Smooth muscle cell (in vitro differentiated cells): ENCODE measurements around the gene PCDHB11. TPM values are rescaled to one million over a fixed set of nuclear protein-coding genes. Genes with fewer than 3 reads are reported as not detected.
A peak's percentile ranks its signal among the peaks of the same experiment; 100 is the strongest.
"Not testable (repeated sequence)": the region's sequence is repeated elsewhere in the genome, so short reads cannot be mapped to it uniquely, and the experiment has no call there.

Experiments used
- DNase-seq: peaks from one replicate; lab custom pipeline; 2025; ENCODE audit not compliant: unreplicated experiment; lab: John Stamatoyannopoulos, UW
- H2AFZ ChIP-seq: fragments of 200-600 bp; sonication (generic); 2 replicates; pipeline ENCODE4 v1.6.0; 2016; ENCODE audit warnings: antibody characterized with exemption, low read depth, mild to moderate bottlenecking
- H3F3A ChIP-seq: fragments of 200-600 bp; sonication (generic); 2 replicates; pipeline ENCODE4 v1.6.0; 2017; ENCODE audit warnings: antibody characterized with exemption, low read depth
- H3K27ac ChIP-seq: fragments of 200-600 bp; sonication (generic); 2 replicates; pipeline ENCODE4 v1.5.1; 2016; ENCODE audit warnings: low read depth, mild to moderate bottlenecking
- H3K27me3 ChIP-seq: fragments of 200-600 bp; sonication (generic); 2 replicates; pipeline ENCODE4 v1.6.1; 2016; ENCODE audit warnings: low read depth, mild to moderate bottlenecking
- H3K36me3 ChIP-seq: fragments of 200-600 bp; sonication (generic); 2 replicates; pipeline ENCODE4 v1.5.1; 2016; ENCODE audit warnings: low read depth
- H3K4me1 ChIP-seq: fragments of 200-600 bp; sonication (generic); 2 replicates; pipeline ENCODE4 v1.5.1; 2016; ENCODE audit warnings: low read depth
- H3K4me2 ChIP-seq: fragments of 200-600 bp; sonication (generic); 2 replicates; pipeline ENCODE4 v1.6.0; 2016; ENCODE audit warnings: mild to moderate bottlenecking
- H3K4me3 ChIP-seq: fragments of 200-600 bp; sonication (generic); 2 replicates; pipeline ENCODE4 v1.5.1; 2016; ENCODE audit warnings: mild to moderate bottlenecking
- H3K79me2 ChIP-seq: fragments of 200-600 bp; sonication (generic); 2 replicates; pipeline ENCODE4 v1.6.0; 2016; ENCODE audit warnings: low read depth, mild to moderate bottlenecking
- H3K9ac ChIP-seq: fragments of 200-600 bp; sonication (generic); 2 replicates; pipeline ENCODE4 v1.6.0; 2016; ENCODE audit warnings: low read depth
- H3K9me3 ChIP-seq: fragments of 200-600 bp; sonication (generic); replicated peaks from 2 replicates; pipeline ENCODE4 v1.5.1; 2016; ENCODE audit warnings: low read depth
- H4K20me1 ChIP-seq: fragments of 200-600 bp; sonication (generic); 2 replicates; pipeline ENCODE4 v1.6.0; 2016; ENCODE audit warnings: low read depth
- WGBS: methylation state at CpG from one replicate; pipeline ENCODE4 v1.1.7; 2016; ENCODE audit warnings: low lambda C conversion rate; 5-methylcytosine and 5-hydroxymethylcytosine counted together
- polyA plus RNA-seq: library from polyadenylated mRNA; unstranded; fragments of >200 nt; fragmentation: Nextera tagmentation; extraction: Ambion mirVana; gene quantifications from 2 replicates; pipeline ENCODE4 v1.2.1, GENCODE V29; 2016
- total RNA-seq: library from RNA; depleted of rRNA; stranded (reverse); fragments of >200 nt; gene quantifications from 2 replicates; pipeline ENCODE4 v1.2.3, GENCODE V29; 2014
- TF ChIP-seq, protein P1 (sequence below): fragments of 200-600 bp; sonication (generic); IDR thresholded peaks from 2 replicates; pipeline ENCODE4 v1.5.1; 2017; ENCODE audit warnings: borderline replicate concordance, mild to moderate bottlenecking, antibody characterized with exemption; ENCODE audit not compliant: insufficient read depth, poor library complexity, severe bottlenecking

PCDHB11 gene
- total and polyA plus RNA-seq, 2 experiments from 2014 or later, result 1.7 to 1.8 TPM

DNA sequence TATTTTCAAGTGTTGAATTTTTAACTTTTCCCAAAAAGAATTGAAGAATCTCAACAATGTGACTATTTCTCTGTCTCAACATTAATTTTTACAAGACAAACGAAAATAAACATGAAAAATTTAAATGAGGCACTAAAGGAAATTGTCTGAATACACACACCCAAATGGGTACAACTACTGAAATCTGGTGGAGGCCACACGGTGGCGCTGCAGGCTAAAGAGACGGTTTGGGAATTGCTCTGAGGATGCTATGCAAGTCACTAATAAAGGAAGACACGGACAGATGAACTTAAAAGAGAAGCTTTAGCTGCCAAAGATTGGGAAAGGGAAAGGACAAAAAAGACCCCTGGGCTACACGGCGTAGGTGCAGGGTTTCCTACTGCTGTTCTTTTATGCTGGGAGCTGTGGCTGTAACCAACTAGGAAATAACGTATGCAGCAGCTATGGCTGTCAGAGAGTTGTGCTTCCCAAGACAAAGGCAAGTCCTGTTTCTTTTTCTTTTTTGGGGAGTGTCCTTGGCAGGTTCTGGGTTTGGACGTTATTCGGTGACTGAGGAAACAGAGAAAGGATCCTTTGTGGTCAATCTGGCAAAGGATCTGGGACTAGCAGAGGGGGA lies 7.2 kb upstream of the PCDHB11 start, which contains the start of gene PCDHB10:
TSS of gene PCDHB10 (plus strand) at position 244 of the 616 bp plus-strand sequence. CDS start at position 444, 200 bp downstream.
- H3F3A ChIP-seq, result no peaks in the 10 kb centered on the region
- no peaks in the 10 kb centered on the region for H4K20me1 ChIP-seq
- H3K4me2 ChIP-seq, result no peak within 1 kb of the TSS
- no peak within 1 kb of the TSS for H2AFZ ChIP-seq
- no peak for DNase-seq
- no peaks in the 10 kb centered on the region for H3K79me2 ChIP-seq
- WGBS, result 23% methylated on average over 10 of the region's 10 CpGs
- TF ChIP-seq, protein P1, sequence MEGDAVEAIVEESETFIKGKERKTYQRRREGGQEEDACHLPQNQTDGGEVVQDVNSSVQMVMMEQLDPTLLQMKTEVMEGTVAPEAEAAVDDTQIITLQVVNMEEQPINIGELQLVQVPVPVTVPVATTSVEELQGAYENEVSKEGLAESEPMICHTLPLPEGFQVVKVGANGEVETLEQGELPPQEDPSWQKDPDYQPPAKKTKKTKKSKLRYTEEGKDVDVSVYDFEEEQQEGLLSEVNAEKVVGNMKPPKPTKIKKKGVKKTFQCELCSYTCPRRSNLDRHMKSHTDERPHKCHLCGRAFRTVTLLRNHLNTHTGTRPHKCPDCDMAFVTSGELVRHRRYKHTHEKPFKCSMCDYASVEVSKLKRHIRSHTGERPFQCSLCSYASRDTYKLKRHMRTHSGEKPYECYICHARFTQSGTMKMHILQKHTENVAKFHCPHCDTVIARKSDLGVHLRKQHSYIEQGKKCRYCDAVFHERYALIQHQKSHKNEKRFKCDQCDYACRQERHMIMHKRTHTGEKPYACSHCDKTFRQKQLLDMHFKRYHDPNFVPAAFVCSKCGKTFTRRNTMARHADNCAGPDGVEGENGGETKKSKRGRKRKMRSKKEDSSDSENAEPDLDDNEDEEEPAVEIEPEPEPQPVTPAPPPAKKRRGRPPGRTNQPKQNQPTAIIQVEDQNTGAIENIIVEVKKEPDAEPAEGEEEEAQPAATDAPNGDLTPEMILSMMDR, result peak; percentile 41
- no peaks in the 10 kb centered on the region for H3K36me3 ChIP-seq
- peak within 1 kb of the TSS; percentile 26 for H3K4me3 ChIP-seq
- H3K27me3 ChIP-seq, result no peaks in the 10 kb centered on the region
- H3K4me1 ChIP-seq, result no peaks in the 10 kb centered on the region
- no peak within 1 kb of the TSS for H3K27ac ChIP-seq
- H3K9ac ChIP-seq, result no peak within 1 kb of the TSS
- H3K9me3 ChIP-seq, result peaks cover 6% of the 10 kb centered on the region

DNA sequence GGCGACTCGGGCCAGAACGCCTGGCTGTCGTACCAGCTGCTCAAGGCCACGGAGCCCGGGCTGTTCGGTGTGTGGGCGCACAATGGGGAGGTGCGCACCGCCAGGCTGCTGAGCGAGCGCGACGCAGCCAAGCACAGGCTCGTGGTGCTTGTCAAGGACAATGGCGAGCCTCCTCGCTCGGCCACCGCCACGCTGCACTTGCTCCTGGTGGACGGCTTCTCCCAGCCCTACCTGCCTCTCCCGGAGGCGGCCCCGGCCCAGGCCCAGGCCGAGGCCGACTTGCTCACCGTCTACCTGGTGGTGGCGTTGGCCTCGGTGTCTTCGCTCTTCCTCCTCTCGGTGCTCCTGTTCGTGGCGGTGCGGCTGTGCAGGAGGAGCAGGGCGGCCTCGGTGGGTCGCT lies 5.1 kb upstream of the PCDHB11 start:
- not testable (repeated sequence) for H2AFZ ChIP-seq, DNase-seq, H3K79me2 ChIP-seq, H3F3A ChIP-seq, H3K4me1 ChIP-seq, H3K27ac ChIP-seq, H3K9me3 ChIP-seq, H4K20me1 ChIP-seq, H3K4me2 ChIP-seq, H3K4me3 ChIP-seq, H3K27me3 ChIP-seq, H3K9ac ChIP-seq, H3K36me3 ChIP-seq
- 98% methylated on average over 14 of the region's 37 CpGs for WGBS

DNA sequence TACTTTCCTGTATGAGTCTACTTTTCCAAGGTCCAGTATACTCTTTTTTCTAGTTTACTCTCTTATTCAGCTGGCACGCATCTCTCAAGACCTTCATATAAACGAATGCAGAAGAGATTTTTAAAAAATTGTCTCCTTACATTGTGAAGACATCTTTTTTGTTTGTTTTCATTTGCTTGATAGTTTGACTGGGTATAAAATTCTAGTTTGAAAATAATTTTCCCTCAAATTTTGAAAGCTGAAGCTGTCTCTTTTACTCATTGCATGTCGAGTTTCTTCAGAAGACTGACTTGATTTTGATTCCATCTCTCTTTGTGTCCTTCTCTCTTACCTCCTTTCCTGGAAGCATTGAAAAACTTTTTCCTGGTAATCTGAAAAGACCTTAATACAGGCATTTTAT lies 3.1 kb upstream of the PCDHB11 start:
- H3F3A ChIP-seq, result no peaks in the 10 kb centered on the region
- H3K4me2 ChIP-seq, result no peak overlapping the region

DNA sequence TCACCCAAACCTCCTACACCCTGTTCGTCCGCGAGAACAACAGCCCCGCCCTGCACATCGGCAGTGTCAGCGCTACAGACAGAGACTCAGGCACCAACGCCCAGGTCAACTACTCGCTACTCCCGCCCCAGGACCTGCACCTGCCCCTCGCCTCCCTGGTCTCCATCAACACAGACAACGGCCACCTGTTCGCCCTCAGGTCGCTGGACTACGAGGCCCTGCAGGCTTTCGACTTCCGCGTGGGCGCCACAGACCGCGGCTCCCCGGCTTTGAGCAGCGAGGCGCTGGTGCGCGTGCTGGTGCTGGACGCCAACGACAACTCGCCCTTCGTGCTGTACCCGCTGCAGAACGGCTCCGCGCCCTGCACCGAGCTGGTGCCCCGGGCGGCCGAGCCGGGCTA lies 1.7 kb downstream of the PCDHB11 start:
- not testable (repeated sequence) for H4K20me1 ChIP-seq, H3K27me3 ChIP-seq, H3K36me3 ChIP-seq, H3K4me2 ChIP-seq, H3K4me3 ChIP-seq, H3K27ac ChIP-seq, H3K9me3 ChIP-seq, H3F3A ChIP-seq, H3K4me1 ChIP-seq, DNase-seq, H3K9ac ChIP-seq, H2AFZ ChIP-seq, H3K79me2 ChIP-seq
- 78% methylated on average over 30 of the region's 38 CpGs for WGBS

More for the DNA sequence above, 3.1 kb upstream of the PCDHB11 start:
- no peaks in the 10 kb centered on the region for H3K79me2 ChIP-seq
- peaks cover 5% of the 10 kb centered on the region for H3K27me3 ChIP-seq
- H3K4me3 ChIP-seq, result no peak overlapping the region
- no peak for DNase-seq
- no peaks in the 10 kb centered on the region for H3K4me1 ChIP-seq
- no peaks in the 10 kb centered on the region for H4K20me1 ChIP-seq
- peaks cover 6% of the 10 kb centered on the region for H3K9me3 ChIP-seq
- H3K36me3 ChIP-seq, result no peaks in the 10 kb centered on the region
- TF ChIP-seq, protein P1, result no peak
- WGBS, result 84% methylated on average over 3 of the region's 3 CpGs
- H3K9ac ChIP-seq, result no peak overlapping the region
- H2AFZ ChIP-seq, result no peak overlapping the region
- no peak overlapping the region for H3K27ac ChIP-seq

DNA sequence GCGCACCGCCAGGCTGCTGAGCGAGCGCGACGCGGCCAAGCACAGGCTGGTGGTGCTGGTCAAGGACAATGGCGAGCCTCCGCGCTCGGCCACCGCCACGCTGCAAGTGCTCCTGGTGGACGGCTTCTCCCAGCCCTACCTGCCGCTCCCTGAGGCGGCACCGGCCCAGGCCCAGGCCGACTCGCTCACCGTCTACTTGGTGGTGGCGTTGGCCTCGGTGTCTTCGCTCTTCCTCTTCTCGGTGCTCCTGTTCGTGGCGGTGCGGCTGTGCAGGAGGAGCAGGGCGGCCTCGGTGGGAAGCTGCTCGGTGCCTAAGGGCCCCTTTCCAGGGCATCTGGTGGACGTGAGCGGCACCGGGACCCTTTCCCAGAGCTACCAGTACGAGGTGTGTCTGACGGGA lies 2.2 kb downstream of the PCDHB11 start:
- not testable (repeated sequence) for H3K9ac ChIP-seq, H3K27ac ChIP-seq, H3F3A ChIP-seq, H3K79me2 ChIP-seq, H4K20me1 ChIP-seq, H3K4me1 ChIP-seq, H3K4me2 ChIP-seq, H2AFZ ChIP-seq, H3K9me3 ChIP-seq, H3K4me3 ChIP-seq, H3K27me3 ChIP-seq, DNase-seq, H3K36me3 ChIP-seq
- WGBS, result 60% methylated on average over 33 of the region's 35 CpGs
